OCI-LY1 (cell line): ENCODE data around the gene PAM16.

Experiments used
- H2AFZ ChIP-seq: fragments of 200-600 bp; sonication (generic), shearing (Covaris generic); 2 replicates; pipeline ENCODE4 v1.6.0; 2014; ENCODE audit warnings: antibody characterized with exemption, mild to moderate bottlenecking, low read length
- H3F3A ChIP-seq: fragments of 200-600 bp; sonication (generic), shearing (Covaris generic); 2 replicates; pipeline ENCODE4 v1.6.0; 2014; ENCODE audit warnings: mild to moderate bottlenecking, antibody characterized with exemption, low read length, moderate library complexity; ENCODE audit not compliant: insufficient read depth
- H3K27ac ChIP-seq: fragments of 200-600 bp; sonication (generic); 2 replicates; pipeline ENCODE4 v1.5.1; 2014; ENCODE audit warnings: low read length, mixed run types, mild to moderate bottlenecking, low read depth; ENCODE audit not compliant: poor library complexity, severe bottlenecking
- H3K27me3 ChIP-seq: fragments of 200-600 bp; sonication (generic); 2 replicates; pipeline ENCODE4 v1.6.0; 2014; ENCODE audit warnings: antibody characterized with exemption, mild to moderate bottlenecking, low read length, moderate library complexity; ENCODE audit not compliant: insufficient read depth
- H3K36me3 ChIP-seq: fragments of 200-600 bp; sonication (generic); 2 replicates; pipeline ENCODE4 v1.6.1; 2014; ENCODE audit warnings: mild to moderate bottlenecking, antibody characterized with exemption, low read length, moderate library complexity, mixed read lengths; ENCODE audit not compliant: insufficient read depth
- H3K4me1 ChIP-seq: fragments of 200-600 bp; sonication (generic); 2 replicates; pipeline ENCODE4 v1.5.1; 2014; ENCODE audit warnings: mild to moderate bottlenecking, low read length, moderate library complexity; ENCODE audit not compliant: insufficient read depth, severe bottlenecking
- H3K4me2 ChIP-seq: fragments of 200-600 bp; sonication (generic), shearing (Covaris generic); 2 replicates; pipeline ENCODE4 v1.6.1; 2014; ENCODE audit warnings: low read length
- H3K4me3 ChIP-seq: fragments of 200-600 bp; sonication (generic); 2 replicates; pipeline ENCODE4 v1.5.1; 2014; ENCODE audit warnings: low read length, low read depth, mild to moderate bottlenecking, mixed read lengths; ENCODE audit not compliant: poor library complexity, severe bottlenecking
- H3K79me2 ChIP-seq: fragments of 200-600 bp; shearing (Covaris generic); 2 replicates; pipeline ENCODE4 v1.6.1; 2016; ENCODE audit warnings: mixed run types, low read length, mixed read lengths; ENCODE audit not compliant: insufficient read depth
- H3K9ac ChIP-seq: fragments of 200-600 bp; sonication (generic), shearing (Covaris generic); 2 replicates; pipeline ENCODE4 v1.6.1; 2014; ENCODE audit warnings: mild to moderate bottlenecking, low read length, mixed read lengths
- H3K9me2 ChIP-seq: fragments of 200-600 bp; sonication (generic), shearing (Covaris generic); 2 replicates; pipeline ENCODE4 v1.6.1; 2014; ENCODE audit warnings: low read depth, mild to moderate bottlenecking, low read length, mixed read lengths
- H3K9me3 ChIP-seq: fragments of 200-600 bp; shearing (Covaris generic); 2 replicates; pipeline ENCODE4 v1.6.1; 2014; ENCODE audit warnings: low read length, mixed read lengths
- H4K20me1 ChIP-seq: fragments of 200-600 bp; sonication (generic), shearing (Covaris generic); 2 replicates; pipeline ENCODE4 v1.6.0; 2016; ENCODE audit warnings: mild to moderate bottlenecking, low read length; ENCODE audit not compliant: insufficient read depth
- EZH2 ChIP-seq: fragments of 200-600 bp; sonication (generic), shearing (Covaris generic); IDR thresholded peaks from 2 replicates; pipeline ENCODE4 v1.8.0; 2017; ENCODE audit warnings: borderline replicate concordance, mixed run types, mild to moderate bottlenecking, antibody characterized with exemption, low read length, moderate library complexity, mixed read lengths
- TF ChIP-seq, protein P1 (sequence below): fragments of 200-600 bp; sonication (generic), shearing (Covaris generic); IDR thresholded peaks from 2 replicates; pipeline ENCODE4 v1.5.1; 2017; ENCODE audit warnings: mild to moderate bottlenecking, antibody characterized with exemption, low read length, moderate library complexity, mixed read lengths

Gene PAM16

DNA sequence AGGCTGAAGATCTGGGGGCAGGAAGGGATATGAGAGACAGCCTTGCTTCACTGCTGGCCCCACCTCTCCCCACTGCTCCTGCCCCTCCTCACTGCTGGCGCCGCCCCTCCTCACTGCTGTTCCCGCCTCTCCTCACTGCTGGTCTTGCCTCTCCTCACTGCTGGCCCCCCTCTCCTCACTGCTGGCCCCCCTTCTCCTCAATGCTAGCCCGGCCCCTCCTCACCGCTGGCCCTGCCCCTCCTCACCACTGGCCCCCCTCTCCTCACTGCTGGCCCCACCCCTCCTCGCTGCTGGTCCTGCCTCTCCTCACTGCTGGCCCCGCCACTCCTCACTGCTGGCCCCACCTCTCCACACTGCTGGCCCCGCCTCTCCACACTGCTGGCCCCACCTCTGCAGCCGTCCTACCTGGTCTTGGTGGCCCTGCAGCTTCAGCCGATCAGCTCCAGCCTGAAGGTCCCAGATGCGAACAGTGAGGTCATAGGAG is 9.5 kb upstream of the PAM16 start:
- H3K4me2 ChIP-seq = no peak overlapping the region
- no peak overlapping the region for H3K9ac ChIP-seq
- peaks cover 44% of the 10 kb centered on the region; the same call in 1 of the 2 replicates for H3K36me3 ChIP-seq

DNA sequence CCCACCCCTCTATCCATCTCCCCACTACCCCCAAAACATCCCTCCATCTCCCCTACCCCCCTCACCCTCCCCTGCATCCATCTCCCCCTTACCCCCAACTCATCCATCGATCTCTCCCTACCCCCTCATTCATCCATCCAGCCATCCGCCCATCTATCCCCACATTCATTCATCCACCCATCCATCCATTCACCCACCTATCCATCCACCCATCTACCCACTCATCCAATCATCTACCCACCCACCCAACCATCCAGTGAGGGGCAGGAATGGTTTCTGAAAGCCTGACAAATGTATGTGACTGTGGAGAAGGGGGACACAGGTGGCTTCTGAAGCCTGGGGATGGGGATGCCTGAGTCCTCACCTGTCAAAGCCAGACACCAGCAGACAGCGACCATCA is 8.8 kb upstream of the PAM16 start:
- Histone ChIP-seq H3K27ac (no peak overlapping the region), H3K79me2 (no peaks in the 10 kb centered on the region), H3K9me2 (no peaks in the 10 kb centered on the region), H3K4me2 (no peak overlapping the region), H3K4me3 (no peak overlapping the region), H3K27me3 (no peaks in the 10 kb centered on the region), H3K4me1 (no peaks in the 10 kb centered on the region), H3K9me3 (no peaks in the 10 kb centered on the region), H3K9ac (no peak overlapping the region), H3F3A (no peaks in the 10 kb centered on the region), H3K36me3 (peaks cover 40% of the 10 kb centered on the region; the same call in 1 of the 2 replicates), H4K20me1 (no peaks in the 10 kb centered on the region), H2AFZ (no peak overlapping the region)
- TF ChIP-seq EZH2 = no peak
- TF ChIP-seq, protein P1, sequence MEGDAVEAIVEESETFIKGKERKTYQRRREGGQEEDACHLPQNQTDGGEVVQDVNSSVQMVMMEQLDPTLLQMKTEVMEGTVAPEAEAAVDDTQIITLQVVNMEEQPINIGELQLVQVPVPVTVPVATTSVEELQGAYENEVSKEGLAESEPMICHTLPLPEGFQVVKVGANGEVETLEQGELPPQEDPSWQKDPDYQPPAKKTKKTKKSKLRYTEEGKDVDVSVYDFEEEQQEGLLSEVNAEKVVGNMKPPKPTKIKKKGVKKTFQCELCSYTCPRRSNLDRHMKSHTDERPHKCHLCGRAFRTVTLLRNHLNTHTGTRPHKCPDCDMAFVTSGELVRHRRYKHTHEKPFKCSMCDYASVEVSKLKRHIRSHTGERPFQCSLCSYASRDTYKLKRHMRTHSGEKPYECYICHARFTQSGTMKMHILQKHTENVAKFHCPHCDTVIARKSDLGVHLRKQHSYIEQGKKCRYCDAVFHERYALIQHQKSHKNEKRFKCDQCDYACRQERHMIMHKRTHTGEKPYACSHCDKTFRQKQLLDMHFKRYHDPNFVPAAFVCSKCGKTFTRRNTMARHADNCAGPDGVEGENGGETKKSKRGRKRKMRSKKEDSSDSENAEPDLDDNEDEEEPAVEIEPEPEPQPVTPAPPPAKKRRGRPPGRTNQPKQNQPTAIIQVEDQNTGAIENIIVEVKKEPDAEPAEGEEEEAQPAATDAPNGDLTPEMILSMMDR = no peak

More for the DNA sequence above, 9.5 kb upstream of the PAM16 start:
- Histone ChIP-seq H3F3A (no peaks in the 10 kb centered on the region), H3K79me2 (no peaks in the 10 kb centered on the region), H3K9me2 (no peaks in the 10 kb centered on the region), H2AFZ (no peak overlapping the region), H3K27ac (no peak overlapping the region), H4K20me1 (no peaks in the 10 kb centered on the region), H3K9me3 (no peaks in the 10 kb centered on the region), H3K4me1 (no peaks in the 10 kb centered on the region), H3K4me3 (no peak overlapping the region), H3K27me3 (no peaks in the 10 kb centered on the region)
- TF ChIP-seq EZH2 = no peak
- TF ChIP-seq, protein P1 = no peak

DNA sequence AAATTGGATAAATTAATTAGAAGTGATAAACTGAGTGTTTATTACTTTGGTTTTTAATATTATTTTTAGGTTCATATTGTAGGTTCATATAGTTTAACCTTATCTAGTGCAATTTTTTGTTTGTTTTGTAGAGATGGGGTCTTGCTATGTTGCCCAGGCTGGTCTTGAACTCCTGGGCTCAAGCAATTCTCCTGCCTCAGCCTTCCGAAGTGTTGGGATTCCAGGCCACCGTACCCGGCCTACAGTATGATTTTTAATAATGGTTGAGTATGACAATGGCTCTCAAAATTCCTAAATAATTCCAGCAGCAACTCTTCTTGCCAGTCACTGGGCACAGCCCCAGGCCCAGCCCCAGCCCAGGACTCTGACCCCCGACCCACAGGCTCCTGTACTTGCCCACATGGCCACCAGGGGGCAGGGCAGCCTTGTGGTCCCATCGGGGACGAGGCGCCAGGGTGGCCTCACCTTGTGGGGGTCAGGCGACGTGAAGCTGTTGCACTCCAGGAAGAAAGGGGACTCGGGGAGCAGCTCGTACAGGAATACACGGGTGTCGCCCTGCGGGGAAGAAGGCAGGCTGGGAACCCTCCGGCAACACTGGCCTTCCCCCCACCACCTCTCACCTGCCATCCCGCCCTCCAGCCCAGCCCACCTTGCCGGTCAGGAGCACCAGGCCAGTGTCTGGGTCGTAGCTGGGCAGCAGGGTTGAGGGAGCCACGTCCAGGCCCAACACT is 7.9 kb upstream of the PAM16 start:
- Histone ChIP-seq H2AFZ (no peak overlapping the region), H3F3A (no peaks in the 10 kb centered on the region), H3K27ac (no peak overlapping the region), H4K20me1 (no peaks in the 10 kb centered on the region), H3K9me3 (no peaks in the 10 kb centered on the region), H3K9me2 (no peaks in the 10 kb centered on the region), H3K79me2 (no peaks in the 10 kb centered on the region), H3K27me3 (no peaks in the 10 kb centered on the region), H3K4me2 (no peak overlapping the region), H3K9ac (no peak overlapping the region), H3K36me3 (peaks cover 32% of the 10 kb centered on the region; the same call in 1 of the 2 replicates), H3K4me3 (no peak overlapping the region), H3K4me1 (no peaks in the 10 kb centered on the region)
- no peak for TF ChIP-seq EZH2
- TF ChIP-seq, protein P1 = peak; percentile 91
